Measurements from ENCODE around the gene TUSC2.

DNA sequence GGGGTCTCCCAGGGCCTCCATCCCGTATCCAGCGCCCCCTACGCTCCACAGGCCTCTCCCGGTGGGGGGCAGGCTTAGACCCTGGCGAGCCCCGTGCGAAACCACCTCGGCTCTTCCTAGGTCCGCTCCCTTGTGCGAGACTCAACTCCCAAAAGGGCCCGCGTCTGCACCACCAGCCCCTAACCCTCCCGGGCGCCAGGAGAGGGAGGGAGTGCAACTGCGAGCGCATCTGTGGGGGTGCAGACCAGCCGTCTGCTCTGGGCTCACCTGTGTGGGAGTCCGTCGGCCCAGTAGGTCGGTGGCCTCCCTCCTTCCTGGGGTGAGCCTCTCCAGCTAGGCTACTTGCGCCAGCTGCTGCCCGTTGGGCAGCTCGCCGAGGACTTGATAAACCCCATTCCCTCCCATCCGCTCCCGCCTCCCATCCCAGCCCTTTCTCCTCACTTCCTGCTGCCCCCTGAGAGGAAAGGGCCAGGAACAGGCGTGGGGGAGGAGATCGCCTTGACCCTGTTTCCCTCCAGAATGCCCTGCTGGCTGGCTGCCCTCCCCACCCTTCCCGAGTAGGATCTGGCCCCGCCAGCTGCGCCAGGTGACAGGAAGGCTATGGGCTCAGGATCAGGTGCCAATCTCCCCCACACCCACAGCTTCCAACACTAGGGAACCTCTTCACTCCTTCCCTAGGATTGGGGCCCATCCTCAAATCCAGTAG is 5.5 kb downstream of the TUSC2 start, which contains the start of gene HYAL2:
- TF ChIP-seq, protein P1, sequence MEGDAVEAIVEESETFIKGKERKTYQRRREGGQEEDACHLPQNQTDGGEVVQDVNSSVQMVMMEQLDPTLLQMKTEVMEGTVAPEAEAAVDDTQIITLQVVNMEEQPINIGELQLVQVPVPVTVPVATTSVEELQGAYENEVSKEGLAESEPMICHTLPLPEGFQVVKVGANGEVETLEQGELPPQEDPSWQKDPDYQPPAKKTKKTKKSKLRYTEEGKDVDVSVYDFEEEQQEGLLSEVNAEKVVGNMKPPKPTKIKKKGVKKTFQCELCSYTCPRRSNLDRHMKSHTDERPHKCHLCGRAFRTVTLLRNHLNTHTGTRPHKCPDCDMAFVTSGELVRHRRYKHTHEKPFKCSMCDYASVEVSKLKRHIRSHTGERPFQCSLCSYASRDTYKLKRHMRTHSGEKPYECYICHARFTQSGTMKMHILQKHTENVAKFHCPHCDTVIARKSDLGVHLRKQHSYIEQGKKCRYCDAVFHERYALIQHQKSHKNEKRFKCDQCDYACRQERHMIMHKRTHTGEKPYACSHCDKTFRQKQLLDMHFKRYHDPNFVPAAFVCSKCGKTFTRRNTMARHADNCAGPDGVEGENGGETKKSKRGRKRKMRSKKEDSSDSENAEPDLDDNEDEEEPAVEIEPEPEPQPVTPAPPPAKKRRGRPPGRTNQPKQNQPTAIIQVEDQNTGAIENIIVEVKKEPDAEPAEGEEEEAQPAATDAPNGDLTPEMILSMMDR (IDR thresholded peaks at IDR 0.05; ENCODE audit: insufficient read depth, low read length, poor library complexity, severe bottlenecking), result no peak
- TF ChIP-seq EZH2phosphoT487 (conservative IDR thresholded peaks at IDR 0.05; ENCODE audit: low read length), result no peak

Measured in SU-DHL-6 (cell line).